Osteoblast (primary cell): ENCODE data around the gene KCNJ2. TPM values are rescaled to one million over a fixed set of nuclear protein-coding genes. Genes with fewer than 3 reads are reported as not detected.

Experiments
- DNase-seq: peaks from one replicate; pipeline ENCODE4 v3.0.0; 2011; ENCODE audit warnings: low spot score, mixed read lengths; ENCODE audit not compliant: insufficient read length; ENCODE audit errors: missing footprints
- H2AFZ ChIP-seq: 2 replicates; pipeline ENCODE4 v1.6.0; 2011; ENCODE audit warnings: mild to moderate bottlenecking, low read length
- H3K27ac ChIP-seq: 2 replicates; pipeline ENCODE4 v1.5.1; 2011; ENCODE audit warnings: mild to moderate bottlenecking, low read depth, low read length, moderate library complexity
- H3K27me3 ChIP-seq: 2 replicates; pipeline ENCODE4 v1.6.0; 2012; ENCODE audit warnings: mild to moderate bottlenecking, control low read depth, inconsistent platforms, low read length, moderate library complexity; ENCODE audit not compliant: insufficient read depth
- H3K36me3 ChIP-seq: 2 replicates; pipeline ENCODE4 v1.5.1; 2011; ENCODE audit warnings: mild to moderate bottlenecking, low read length, control low read depth, moderate library complexity; ENCODE audit not compliant: insufficient read depth
- H3K4me1 ChIP-seq: 2 replicates; pipeline ENCODE4 v1.5.1; 2011; ENCODE audit warnings: mild to moderate bottlenecking, low read length, control low read depth, moderate library complexity; ENCODE audit not compliant: insufficient read depth
- H3K4me2 ChIP-seq: 2 replicates; pipeline ENCODE4 v1.6.0; 2011; ENCODE audit warnings: mild to moderate bottlenecking, low read length; ENCODE audit not compliant: insufficient read depth
- H3K4me3 ChIP-seq: fragments of 200-600 bp; sonication (generic); 3 replicates; pipeline ENCODE4 v1.5.1; 2012; ENCODE audit warnings: mild to moderate bottlenecking, low read length, inconsistent platforms; ENCODE audit not compliant: insufficient read depth
- H3K79me2 ChIP-seq: 2 replicates; pipeline ENCODE4 v1.6.0; 2012; ENCODE audit warnings: mild to moderate bottlenecking, low read length, control low read depth, inconsistent platforms; ENCODE audit not compliant: insufficient read depth
- H3K9me3 ChIP-seq: 2 replicates; pipeline ENCODE4 v1.5.1; 2011; ENCODE audit warnings: low read depth, low read length, control low read depth
- H4K20me1 ChIP-seq: 2 replicates; pipeline ENCODE4 v1.6.0; 2012; ENCODE audit warnings: mild to moderate bottlenecking, low read length, control low read depth; ENCODE audit not compliant: insufficient read depth
- CTCF ChIP-seq: IDR thresholded peaks from 2 replicates; pipeline ENCODE4 v1.5.1; 2011; ENCODE audit warnings: mild to moderate bottlenecking, low read depth, low read length, moderate library complexity; ENCODE audit errors: extremely low read depth
- total RNA-seq: library from RNA; depleted of rRNA; stranded (reverse); fragments of >200 nt; gene quantifications from 2 replicates; pipeline ENCODE4 v1.2.3, GENCODE V29; 2012

Gene KCNJ2
- total RNA-seq, 1 donor, result 5.1 TPM

GRCh38 chr17:70204431-70204830 lies 35.1 kb downstream of the KCNJ2 start:
- Histone ChIP-seq H2AFZ (no peak overlapping the region), H3K4me1 (no peaks in the 10 kb centered on the region), H3K4me3 (no peak overlapping the region), H4K20me1 (no peaks in the 10 kb centered on the region), H3K9me3 (no peaks in the 10 kb centered on the region), H3K27ac (no peak overlapping the region), H3K79me2 (no peaks in the 10 kb centered on the region), H3K4me2 (no peak overlapping the region), H3K27me3 (no peaks in the 10 kb centered on the region), H3K36me3 (no peaks in the 10 kb centered on the region)
- no peak for DNase-seq
- no peak for TF ChIP-seq CTCF

- no peak for TF ChIP-seq CTCF
- DNase-seq, result no peak
- H3K36me3 ChIP-seq, result no peaks in the 10 kb centered on the region
These were observed 36.1 kb downstream of the KCNJ2 start for GRCh38 chr17:70205401-70205800.

GRCh38 chr17:70206361-70207010 lies 37.2 kb downstream of the KCNJ2 start:
- no peak for DNase-seq
- Histone ChIP-seq H3K79me2 (no peaks in the 10 kb centered on the region), H3K36me3 (no peaks in the 10 kb centered on the region), H3K4me3 (no peak overlapping the region), H3K4me2 (no peak overlapping the region), H4K20me1 (no peaks in the 10 kb centered on the region), H3K9me3 (no peaks in the 10 kb centered on the region), H3K27ac (no peak overlapping the region), H2AFZ (no peak overlapping the region), H3K4me1 (no peaks in the 10 kb centered on the region), H3K27me3 (no peaks in the 10 kb centered on the region)
- TF ChIP-seq CTCF, result no peak

More at GRCh38 chr17:70205401-70205800, 36.1 kb downstream of the KCNJ2 start:
- Histone ChIP-seq H3K79me2 (no peaks in the 10 kb centered on the region), H3K9me3 (no peaks in the 10 kb centered on the region), H2AFZ (no peak overlapping the region), H3K27me3 (no peaks in the 10 kb centered on the region), H4K20me1 (no peaks in the 10 kb centered on the region), H3K4me3 (no peak overlapping the region), H3K4me1 (no peaks in the 10 kb centered on the region), H3K27ac (no peak overlapping the region), H3K4me2 (no peak overlapping the region)

GRCh38 chr17:70207184-70207583 lies 37.9 kb downstream of the KCNJ2 start:
- Histone ChIP-seq H3K4me2 (no peak overlapping the region), H3K4me1 (no peaks in the 10 kb centered on the region), H4K20me1 (no peaks in the 10 kb centered on the region), H3K79me2 (no peaks in the 10 kb centered on the region), H3K36me3 (no peaks in the 10 kb centered on the region), H3K27ac (no peak overlapping the region), H3K4me3 (no peak overlapping the region), H3K27me3 (no peaks in the 10 kb centered on the region), H3K9me3 (no peaks in the 10 kb centered on the region), H2AFZ (no peak overlapping the region)
- no peak for TF ChIP-seq CTCF
- DNase-seq, result no peak
